ENCODE measurements around the gene TFCP2. TPM values are rescaled to one million over a fixed set of nuclear protein-coding genes. Genes with fewer than 3 reads are reported as not detected.
"Not testable (repeated sequence)": the region's sequence is repeated elsewhere in the genome, so short reads cannot be mapped to it uniquely, and the experiment has no call there.

Gene TFCP2, protein sequence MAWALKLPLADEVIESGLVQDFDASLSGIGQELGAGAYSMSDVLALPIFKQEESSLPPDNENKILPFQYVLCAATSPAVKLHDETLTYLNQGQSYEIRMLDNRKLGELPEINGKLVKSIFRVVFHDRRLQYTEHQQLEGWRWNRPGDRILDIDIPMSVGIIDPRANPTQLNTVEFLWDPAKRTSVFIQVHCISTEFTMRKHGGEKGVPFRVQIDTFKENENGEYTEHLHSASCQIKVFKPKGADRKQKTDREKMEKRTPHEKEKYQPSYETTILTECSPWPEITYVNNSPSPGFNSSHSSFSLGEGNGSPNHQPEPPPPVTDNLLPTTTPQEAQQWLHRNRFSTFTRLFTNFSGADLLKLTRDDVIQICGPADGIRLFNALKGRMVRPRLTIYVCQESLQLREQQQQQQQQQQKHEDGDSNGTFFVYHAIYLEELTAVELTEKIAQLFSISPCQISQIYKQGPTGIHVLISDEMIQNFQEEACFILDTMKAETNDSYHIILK
- 15.4 TPM for polyA plus RNA-seq (2013, experiment 1 of 2)
- 16.4 TPM for polyA plus RNA-seq (2013, experiment 2 of 2)

DNA sequence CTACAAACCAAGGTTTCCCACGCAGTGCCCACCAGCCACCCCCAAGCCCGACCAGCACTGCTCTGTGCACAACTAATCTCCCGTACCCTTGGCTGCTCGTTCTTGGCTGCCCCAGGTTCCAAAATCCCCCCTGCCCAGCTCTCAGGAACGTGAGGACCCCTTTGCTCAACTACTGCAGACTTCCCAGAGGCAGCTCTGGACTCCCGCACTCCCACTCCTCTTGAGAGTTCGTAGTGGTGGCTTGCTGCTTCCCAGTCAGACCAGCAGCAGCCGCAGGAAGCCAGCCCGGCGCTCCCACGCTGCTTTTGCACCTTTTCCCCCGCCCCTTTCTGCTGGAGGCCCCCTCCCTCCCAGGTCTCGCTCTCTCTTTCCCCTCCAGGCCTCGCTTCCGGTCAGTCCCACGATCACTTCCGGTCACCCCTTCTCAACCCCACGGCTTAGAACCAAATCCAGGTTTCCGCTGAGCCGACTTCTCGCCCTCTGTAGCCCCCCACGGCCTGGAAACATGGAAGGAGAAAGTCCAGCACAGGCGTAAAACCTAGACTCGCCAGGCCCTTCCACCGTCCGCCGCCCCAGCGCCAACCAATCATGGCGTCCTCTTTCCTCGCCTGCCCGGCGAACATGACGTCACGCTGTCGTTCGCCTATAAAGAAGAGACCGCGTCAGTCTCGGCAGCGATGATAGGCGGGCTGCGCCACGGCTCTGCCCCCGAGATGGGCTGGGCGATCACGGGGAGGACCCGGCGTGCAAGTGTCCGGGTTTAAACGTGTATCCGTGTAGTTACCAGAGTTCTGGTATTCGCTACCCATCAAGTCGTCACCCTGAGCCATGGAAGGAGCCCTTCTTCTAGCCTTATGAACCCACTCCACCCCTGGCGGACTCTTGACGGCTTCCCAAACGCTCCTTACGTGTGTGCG lies at the start of gene TFCP2:
TSS of gene TFCP2 (minus strand) at position 621 of the 917 bp plus-strand sequence. CDS start 713 bp downstream, outside the sequence.
- no peaks in the 10 kb centered on the region for H3K9me3 ChIP-seq (ENCODE audit: control insufficient read depth, low read length)
- H4K91ac ChIP-seq (ENCODE audit: low read length): peak within 1 kb of the TSS; percentile 98
- H3K9ac ChIP-seq (ENCODE audit: low read length): peak within 1 kb of the TSS; percentile 97
- H4K8ac ChIP-seq (ENCODE audit: low read length): peak within 1 kb of the TSS; percentile 93
- H3K4me3 ChIP-seq (ENCODE audit: insufficient read depth in 1 of 2, low read depth in 1 of 2, low read length in 2 of 2): peak within 1 kb of the TSS; percentile 63 to 98
- peaks cover 4% of the 10 kb centered on the region for H3K79me1 ChIP-seq (replicated peaks; ENCODE audit: low read length, poor library complexity, severe bottlenecking)
- peak within 1 kb of the TSS; percentile 92 to 94 for H3K18ac ChIP-seq (ENCODE audit: low read depth in 1 of 2, low read length in 2 of 2)
- H2AFZ ChIP-seq (ENCODE audit: low read depth, low read length): peak within 1 kb of the TSS; percentile 96
- H3K27ac ChIP-seq (ENCODE audit: low read length, poor library complexity, severe bottlenecking): peak within 1 kb of the TSS; percentile 94
- no peak within 1 kb of the TSS for H2AK5ac ChIP-seq (ENCODE audit: low read length, severe bottlenecking)
- H3K27me3 ChIP-seq (ENCODE audit: control insufficient read depth in 1 of 2, insufficient read depth in 1 of 2, low read length in 2 of 2): no peaks in the 10 kb centered on the region
- H2BK120ac ChIP-seq (ENCODE audit: low read depth, low read length): peak within 1 kb of the TSS; percentile 99
- peak within 1 kb of the TSS in 1 of 2 experiments; percentile 37 for H3K23ac ChIP-seq (ENCODE audit: low read length in 2 of 2)
- peak within 1 kb of the TSS; percentile 81 to 82 for H3K4ac ChIP-seq (ENCODE audit: low read depth in 1 of 2, low read length in 2 of 2)
- H3K36me3 ChIP-seq (ENCODE audit: control insufficient read depth in 1 of 2, insufficient read depth in 2 of 2, low read depth in 1 of 2, low read length in 2 of 2): no peaks in the 10 kb centered on the region
- no peaks in the 10 kb centered on the region for H3K4me1 ChIP-seq (ENCODE audit: control insufficient read depth, insufficient read depth, low read depth, low read length)
- peak; percentile 98 for DNase-seq
- peak within 1 kb of the TSS; percentile 73 for H2BK15ac ChIP-seq (ENCODE audit: low read depth, poor library complexity, severe bottlenecking)
- under 1% methylated on average over 58 of the region's 58 CpGs for WGBS
- peak within 1 kb of the TSS; percentile 83 for H2BK5ac ChIP-seq (ENCODE audit: low read depth, low read length, poor library complexity, severe bottlenecking)
- peak within 1 kb of the TSS; percentile 29 to 64 for H2BK12ac ChIP-seq (ENCODE audit: low read length in 2 of 2)
- peak within 1 kb of the TSS; percentile 72 for H3K4me2 ChIP-seq (ENCODE audit: low read length, poor library complexity, severe bottlenecking)
- H3K14ac ChIP-seq (ENCODE audit: low read length in 2 of 2): peak within 1 kb of the TSS in 1 of 2 experiments; percentile 79

DNA sequence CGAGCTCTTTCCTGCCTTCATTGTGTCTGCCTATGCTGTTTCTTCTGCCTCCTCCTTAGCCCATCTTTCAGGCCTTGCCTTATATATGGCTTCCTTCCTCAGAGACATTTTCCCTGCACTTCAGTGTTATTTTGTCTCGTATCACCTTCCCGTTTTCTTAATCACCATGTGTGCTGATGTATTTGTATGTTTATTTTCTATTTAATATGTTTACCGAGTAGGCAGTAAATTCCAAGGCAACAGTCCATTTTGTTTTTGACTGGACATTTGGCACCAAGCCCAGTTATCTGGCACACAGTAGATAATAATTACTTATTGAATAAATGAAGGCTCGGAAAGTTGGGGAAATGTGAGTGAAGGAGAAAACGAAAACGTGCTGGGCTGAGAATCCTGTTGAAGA lies 49.5 kb upstream of the TFCP2 start:
- Histone ChIP-seq H3K36me3 (ENCODE audit: control insufficient read depth in 1 of 2, insufficient read depth in 2 of 2, low read depth in 1 of 2, low read length in 2 of 2) (no peaks in the 10 kb centered on the region), H2BK12ac (ENCODE audit: low read length in 2 of 2) (no peak overlapping the region), H3K79me1 (replicated peaks; ENCODE audit: low read length, poor library complexity, severe bottlenecking) (no peaks in the 10 kb centered on the region), H3K14ac (ENCODE audit: low read length in 2 of 2) (no peak overlapping the region), H3K4me3 (ENCODE audit: insufficient read depth in 1 of 2, low read depth in 1 of 2, low read length in 2 of 2) (no peak overlapping the region), H3K18ac (ENCODE audit: low read depth in 1 of 2, low read length in 2 of 2) (no peak overlapping the region), H3K4ac (ENCODE audit: low read depth in 1 of 2, low read length in 2 of 2) (no peak overlapping the region), H3K9ac (ENCODE audit: low read length) (no peak overlapping the region), H3K23ac (ENCODE audit: low read length in 2 of 2) (no peak overlapping the region), H4K8ac (ENCODE audit: low read length) (no peak overlapping the region), H3K4me2 (ENCODE audit: low read length, poor library complexity, severe bottlenecking) (no peak overlapping the region), H2BK15ac (ENCODE audit: low read depth, poor library complexity, severe bottlenecking) (no peak overlapping the region), H4K91ac (ENCODE audit: low read length) (no peak overlapping the region), H3K4me1 (ENCODE audit: control insufficient read depth, insufficient read depth, low read depth, low read length) (peaks cover 5% of the 10 kb centered on the region), H2BK5ac (ENCODE audit: low read depth, low read length, poor library complexity, severe bottlenecking) (no peak overlapping the region), H3K9me3 (ENCODE audit: control insufficient read depth, low read length) (no peaks in the 10 kb centered on the region), H2AK5ac (ENCODE audit: low read length, severe bottlenecking) (no peak overlapping the region), H2AFZ (ENCODE audit: low read depth, low read length) (no peak overlapping the region), H3K27ac (ENCODE audit: low read length, poor library complexity, severe bottlenecking) (no peak overlapping the region), H2BK120ac (ENCODE audit: low read depth, low read length) (no peak overlapping the region), H3K27me3 (ENCODE audit: control insufficient read depth in 1 of 2, insufficient read depth in 1 of 2, low read length in 2 of 2) (no peaks in the 10 kb centered on the region)
- DNase-seq: no peak
- 93% methylated on average over 7 of the region's 7 CpGs for WGBS

DNA sequence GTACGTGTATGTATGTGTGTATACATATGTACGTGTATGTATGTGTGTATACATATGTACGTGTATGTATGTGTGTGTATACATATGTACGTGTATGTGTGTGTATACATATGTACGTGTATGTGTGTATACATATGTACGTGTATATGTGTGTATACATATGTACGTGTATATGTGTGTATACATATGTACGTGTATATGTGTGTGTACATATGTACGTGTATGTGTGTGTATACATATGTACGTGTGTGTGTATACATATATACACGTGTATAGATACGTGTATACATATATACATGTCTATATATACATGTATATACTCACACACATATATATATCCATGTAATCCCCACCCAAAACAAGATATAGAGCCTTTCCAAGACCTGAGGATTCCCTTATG lies 46.9 kb upstream of the TFCP2 start:
- not testable (repeated sequence) for H2BK5ac ChIP-seq (ENCODE audit: low read depth, low read length, poor library complexity, severe bottlenecking); H3K4ac ChIP-seq (ENCODE audit: low read depth in 1 of 2, low read length in 2 of 2); H2AK5ac ChIP-seq (ENCODE audit: low read length, severe bottlenecking); H3K36me3 ChIP-seq (ENCODE audit: control insufficient read depth in 1 of 2, insufficient read depth in 2 of 2, low read depth in 1 of 2, low read length in 2 of 2); H4K91ac ChIP-seq (ENCODE audit: low read length); H3K27me3 ChIP-seq (ENCODE audit: control insufficient read depth in 1 of 2, insufficient read depth in 1 of 2, low read length in 2 of 2); H3K79me1 ChIP-seq (replicated peaks; ENCODE audit: low read length, poor library complexity, severe bottlenecking); H4K8ac ChIP-seq (ENCODE audit: low read length); H3K14ac ChIP-seq (ENCODE audit: low read length in 2 of 2); DNase-seq; H2AFZ ChIP-seq (ENCODE audit: low read depth, low read length); H3K23ac ChIP-seq (ENCODE audit: low read length in 2 of 2); H3K9me3 ChIP-seq (ENCODE audit: control insufficient read depth, low read length); H3K4me1 ChIP-seq (ENCODE audit: control insufficient read depth, insufficient read depth, low read depth, low read length); H3K4me2 ChIP-seq (ENCODE audit: low read length, poor library complexity, severe bottlenecking); H2BK12ac ChIP-seq (ENCODE audit: low read length in 2 of 2); H3K27ac ChIP-seq (ENCODE audit: low read length, poor library complexity, severe bottlenecking); H3K4me3 ChIP-seq (ENCODE audit: insufficient read depth in 1 of 2, low read depth in 1 of 2, low read length in 2 of 2); H2BK15ac ChIP-seq (ENCODE audit: low read depth, poor library complexity, severe bottlenecking); H3K18ac ChIP-seq (ENCODE audit: low read depth in 1 of 2, low read length in 2 of 2); H3K9ac ChIP-seq (ENCODE audit: low read length); H2BK120ac ChIP-seq (ENCODE audit: low read depth, low read length)
- 95% methylated on average over 7 of the region's 12 CpGs for WGBS
